Psoas muscle (tissue), 8 donors: ENCODE data around the gene ABHD17A. TPM values are rescaled to one million over a fixed set of nuclear protein-coding genes. Genes with fewer than 3 reads are reported as not detected.
A peak's percentile ranks its signal among the peaks of the same experiment; 100 is the strongest.

ENCODE experiments used
- ATAC-seq, 4 donors: fragments of 200-7000 bp; cut with Tn5 transposase; one replicate each; pipeline ENCODE4 v1.9.1; 2020; ENCODE audit warnings: moderate library complexity in 3 of 4, mild to moderate bottlenecking in 2 of 4
- DNase-seq, 2 donors: peaks; one replicate each; pipeline ENCODE4 v3.0.0-alpha.2; 2020
- H3K27ac ChIP-seq: fragments of 200-600 bp; one replicate; pipeline ENCODE4 v1.8.0; 2022
- H3K27me3 ChIP-seq, 3 donors: fragments of 200-600 bp in 1 of 3; one replicate each; pipeline versions ENCODE4 v1.6.1 to v1.8.0; 2013 to 2022; ENCODE audit warnings: low read length in 2 of 3, mild to moderate bottlenecking in 2 of 3, moderate library complexity in 1 of 3; ENCODE audit not compliant: insufficient read depth in 3 of 3
- H3K36me3 ChIP-seq, 2 donors: fragments of 200-600 bp in 1 of 2; one replicate each; pipeline versions ENCODE4 v1.6.1 to v1.8.0; 2013 to 2022; ENCODE audit warnings: low read depth in 1 of 2, mild to moderate bottlenecking in 1 of 2, moderate library complexity in 1 of 2; ENCODE audit not compliant: insufficient read depth in 1 of 2
- H3K4me1 ChIP-seq: fragments of 200-600 bp; one replicate; pipeline ENCODE4 v1.8.0; 2022
- H3K4me3 ChIP-seq: fragments of 200-600 bp; one replicate; pipeline ENCODE4 v1.8.0; 2022; ENCODE audit warnings: mild to moderate bottlenecking
- H3K9me3 ChIP-seq: fragments of 200-600 bp; one replicate; pipeline ENCODE4 v1.8.0; 2022
- WGBS, 3 donors: extraction: QIAGEN DNeasy Blood & Tissue Kit; methylation state at CpG; one replicate each; pipeline versions ENCODE4 v1.1.6 to v1.1.7; 2013; 5-methylcytosine and 5-hydroxymethylcytosine counted together
- intact Hi-C, 2 donors: fragments of 100-400 bp; cut with DNase I; formaldehyde crosslinking; loops; one replicate each; pipeline versions ENCODE4 v1.11.0 to v1.14.2; 2022
- polyA plus RNA-seq, 3 donors: library from polyadenylated mRNA; stranded (reverse); fragments of 200-250 nt; gene quantifications; one replicate each; pipeline ENCODE4 v1.2.3, GENCODE V29; 2013
- total RNA-seq, 4 donors: library from RNA; stranded (reverse); fragmentation: NEBNext Ultra II Directional in 2 of 4; extraction: Animal tissue kit (Norgen Biotek cat#: 25700) in 2 of 4; gene quantifications; one replicate each; pipeline versions ENCODE4 v1.2.1 to v1.2.4, GENCODE V29; 2021 to 2023
- TF ChIP-seq, protein P1 (sequence below): fragments of 200-600 bp; IDR thresholded peaks from one replicate; pipeline ENCODE4 v1.8.0; 2022; ENCODE audit warnings: antibody characterized with exemption
- donor health status: healthy with polysubstance abuse.
- donor health status: DM: no; HTN: no; CAD: no; lungs with moderate emphysema.
- donor health status: Bipolar disorder and iron deficiency.
- donor health status: healthy.
- donor health status: DM: yes; HTN: yes; CAD: no.
- donor health status: DM: no; HTN: no; CAD: no.
- donor health status: DM: no; HTN: no; CAD: no.
- donor health status: DM: yes; HTN: yes; CAD: no.

Gene ABHD17A
- total and polyA plus RNA-seq, 7 donors = 35.5 to 58.9 (median 44.8) TPM

DNA sequence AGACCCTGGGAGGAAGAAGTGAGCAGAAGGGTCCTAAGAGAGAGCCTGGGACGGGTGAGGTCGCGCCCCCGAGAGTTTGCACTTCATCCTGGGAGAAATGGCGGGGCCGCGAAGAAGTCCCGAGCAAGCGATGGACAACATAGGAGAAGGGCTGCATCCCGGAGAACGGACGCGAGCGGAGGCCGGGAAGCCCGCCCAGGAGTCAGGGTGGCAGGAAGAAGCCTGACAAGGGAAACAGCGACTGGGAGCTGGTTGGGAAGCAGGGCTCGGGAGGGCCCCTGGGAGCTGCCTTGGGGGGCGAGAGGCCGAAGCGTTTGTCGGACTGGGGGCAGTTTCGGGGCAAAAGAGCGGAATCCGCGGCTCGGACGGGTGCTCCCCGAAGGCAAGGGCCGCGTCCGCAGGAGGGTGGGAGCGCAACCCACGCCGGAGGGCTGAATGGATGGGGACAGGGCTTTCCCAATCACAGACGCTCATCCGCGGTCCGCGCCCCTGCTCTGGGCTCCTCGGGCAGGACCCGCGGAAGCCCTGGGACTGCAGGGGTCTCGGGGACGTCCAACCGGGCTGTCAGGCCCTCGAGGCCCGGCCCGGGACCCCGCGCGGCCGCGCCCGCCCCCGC is 469 bp downstream of the ABHD17A start:
- ATAC-seq = peak; percentile 4 to 15 (median 8)

DNA sequence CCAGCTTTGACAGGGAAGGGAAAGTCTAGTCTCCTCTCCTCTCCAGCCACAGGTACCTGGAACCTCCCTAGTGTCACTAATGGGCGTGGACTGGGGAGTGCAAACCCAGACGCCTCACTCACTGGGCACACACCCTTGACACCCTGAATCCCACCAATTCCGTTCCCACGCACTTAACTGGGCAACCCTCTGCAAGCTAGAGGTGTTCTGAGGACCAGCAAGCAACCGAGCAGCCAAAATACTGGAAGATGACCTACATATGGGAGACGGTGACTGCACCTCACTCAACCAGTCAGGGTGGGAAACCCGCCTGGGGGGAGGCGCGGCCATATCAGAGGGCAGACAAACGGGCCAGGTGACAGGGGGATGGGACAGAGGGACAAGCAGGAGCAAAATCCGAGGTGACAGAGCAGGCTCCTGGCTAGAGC is 991 bp downstream of the ABHD17A start:
- no peak for DNase-seq
- H3K27me3 ChIP-seq = no peaks in the 10 kb centered on the region
- peak overlapping the region; percentile 97 for H3K4me3 ChIP-seq
- TF ChIP-seq, protein P1, sequence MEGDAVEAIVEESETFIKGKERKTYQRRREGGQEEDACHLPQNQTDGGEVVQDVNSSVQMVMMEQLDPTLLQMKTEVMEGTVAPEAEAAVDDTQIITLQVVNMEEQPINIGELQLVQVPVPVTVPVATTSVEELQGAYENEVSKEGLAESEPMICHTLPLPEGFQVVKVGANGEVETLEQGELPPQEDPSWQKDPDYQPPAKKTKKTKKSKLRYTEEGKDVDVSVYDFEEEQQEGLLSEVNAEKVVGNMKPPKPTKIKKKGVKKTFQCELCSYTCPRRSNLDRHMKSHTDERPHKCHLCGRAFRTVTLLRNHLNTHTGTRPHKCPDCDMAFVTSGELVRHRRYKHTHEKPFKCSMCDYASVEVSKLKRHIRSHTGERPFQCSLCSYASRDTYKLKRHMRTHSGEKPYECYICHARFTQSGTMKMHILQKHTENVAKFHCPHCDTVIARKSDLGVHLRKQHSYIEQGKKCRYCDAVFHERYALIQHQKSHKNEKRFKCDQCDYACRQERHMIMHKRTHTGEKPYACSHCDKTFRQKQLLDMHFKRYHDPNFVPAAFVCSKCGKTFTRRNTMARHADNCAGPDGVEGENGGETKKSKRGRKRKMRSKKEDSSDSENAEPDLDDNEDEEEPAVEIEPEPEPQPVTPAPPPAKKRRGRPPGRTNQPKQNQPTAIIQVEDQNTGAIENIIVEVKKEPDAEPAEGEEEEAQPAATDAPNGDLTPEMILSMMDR = no peak
- peaks cover 28% of the 10 kb centered on the region for H3K4me1 ChIP-seq
- peak in 1 of 4 donors; percentile 11 for ATAC-seq
- no peaks in the 10 kb centered on the region for H3K36me3 ChIP-seq
- peak overlapping the region; percentile 84 for H3K27ac ChIP-seq
- H3K9me3 ChIP-seq = no peaks in the 10 kb centered on the region
- WGBS, 3 donors = 6 to 7% (median 7%) methylated on average over 11 of the region's 11 CpGs
- intact Hi-C loops = no loop called here

More for the DNA sequence above, 469 bp downstream of the ABHD17A start:
- H3K4me1 ChIP-seq = peaks cover 28% of the 10 kb centered on the region
- WGBS, 3 donors = 0 to 1% (median 1%) methylated on average over 32 to 56 of the region's 56 CpGs
- H3K9me3 ChIP-seq = no peaks in the 10 kb centered on the region
- no peak for DNase-seq
- H3K27me3 ChIP-seq = no peaks in the 10 kb centered on the region
- intact Hi-C loops = no loop called here
- H3K36me3 ChIP-seq = no peaks in the 10 kb centered on the region
- H3K4me3 ChIP-seq = peak overlapping the region; percentile 97
- TF ChIP-seq, protein P1 = no peak
- H3K27ac ChIP-seq = peak overlapping the region; percentile 84

DNA sequence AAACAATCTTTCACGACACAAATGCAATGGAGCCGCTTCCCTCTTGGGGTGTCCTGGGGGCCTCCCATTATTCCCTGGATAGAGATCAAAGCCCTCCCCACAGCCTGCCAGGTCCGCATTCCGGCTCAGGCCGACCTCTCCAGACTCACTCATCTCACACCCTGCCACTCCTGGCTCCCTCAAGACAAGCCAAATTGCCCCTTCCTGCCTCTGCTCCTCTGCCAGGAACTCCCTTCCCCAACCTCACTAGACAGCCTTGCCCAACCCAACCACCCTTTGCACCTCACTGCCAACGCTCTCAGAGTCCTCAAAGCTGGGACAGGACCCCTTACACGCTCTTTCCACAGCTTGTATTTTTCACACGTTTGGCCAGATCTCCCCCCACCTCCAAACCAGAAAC is 1.5 kb downstream of the ABHD17A start:
- WGBS, 3 donors = 24 to 36% (median 26%) methylated on average over 8 of the region's 8 CpGs
- Histone ChIP-seq H3K9me3 (no peaks in the 10 kb centered on the region), H3K27me3 (no peaks in the 10 kb centered on the region), H3K4me1 (peaks cover 28% of the 10 kb centered on the region), H3K4me3 (peak overlapping the region; percentile 97), H3K36me3 (peaks cover 0 to 2% of the 10 kb centered on the region in 2 donors), H3K27ac (peak overlapping the region; percentile 84)
- DNase-seq (no peak), ATAC-seq (no peak)
- TF ChIP-seq, protein P1 = no peak
- intact Hi-C loops = no loop called here

DNA sequence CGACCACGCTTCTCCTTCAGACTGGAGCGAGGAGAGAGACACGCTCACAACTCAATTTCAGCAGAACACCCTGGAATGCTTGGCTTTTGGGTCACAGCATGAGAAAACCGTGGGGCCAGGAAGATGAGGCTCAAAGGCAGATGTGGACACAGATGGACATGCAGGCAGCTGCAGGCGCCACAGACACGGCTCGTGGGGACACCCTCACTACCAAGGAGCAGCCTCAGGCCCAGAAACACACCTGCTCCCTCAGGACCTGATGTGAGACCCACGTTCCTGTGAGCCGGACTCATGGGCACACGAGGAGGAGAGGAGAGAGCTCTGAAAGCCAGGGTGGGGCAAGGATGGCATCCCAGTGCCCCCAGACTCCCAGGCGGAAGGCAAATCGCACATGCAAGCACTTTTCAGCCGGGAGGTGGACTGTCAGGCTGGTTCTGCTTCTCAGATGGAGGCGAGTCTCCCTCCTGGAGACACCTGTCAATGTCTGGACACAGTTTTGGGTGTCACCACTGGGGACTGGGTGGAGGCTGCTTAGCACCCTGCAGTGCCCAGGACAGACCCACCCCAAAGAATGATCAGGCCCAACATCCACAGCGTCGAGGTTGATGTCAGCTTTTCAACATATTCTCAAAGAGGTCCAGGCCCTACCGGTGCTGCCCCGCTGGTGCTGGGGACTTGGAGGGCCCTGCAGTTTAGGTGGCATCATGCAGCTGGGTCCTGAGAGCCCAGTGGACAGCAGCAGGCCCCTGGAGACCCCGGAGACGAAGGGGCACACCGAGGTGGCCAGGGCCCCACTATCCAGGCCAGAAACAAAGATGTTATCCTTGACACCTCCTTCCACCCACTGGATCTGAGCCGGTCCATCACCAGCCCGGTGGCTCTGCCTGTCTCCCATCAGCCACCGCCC is 2.3 kb downstream of the ABHD17A start:
- ATAC-seq (no peak), DNase-seq (no peak)
- Histone ChIP-seq H3K9me3 (no peaks in the 10 kb centered on the region), H3K27me3 (no peaks in the 10 kb centered on the region), H3K27ac (peak overlapping the region; percentile 84), H3K4me3 (peak overlapping the region; percentile 97), H3K36me3 (peaks cover 0 to 2% of the 10 kb centered on the region in 2 donors), H3K4me1 (peaks cover 28% of the 10 kb centered on the region)
- intact Hi-C loops = no loop called here
- 54 to 64% (median 60%) methylated on average over 25 of the region's 25 CpGs for WGBS, 3 donors
- TF ChIP-seq, protein P1 = no peak
